ENCODE measurements around the gene CXCR4.
A peak's percentile ranks its signal among the peaks of the same experiment; 100 is the strongest.
"Not testable (repeated sequence)": the region's sequence is repeated elsewhere in the genome, so short reads cannot be mapped to it uniquely, and the experiment has no call there.

Gene CXCR4

GRCh38 chr2:136112317-136113208 lies 5.4 kb downstream of the CXCR4 start:
- DNase-seq, result no peak

- DNase-seq, result no peak
These were observed 6.2 kb downstream of the CXCR4 start for GRCh38 chr2:136111711-136112110.

- peak; percentile 44 for DNase-seq
These were observed 7.4 kb downstream of the CXCR4 start for GRCh38 chr2:136110526-136110925.

GRCh38 chr2:136108463-136108862 lies 9.5 kb downstream of the CXCR4 start:
- DNase-seq, result no peak

DNA sequence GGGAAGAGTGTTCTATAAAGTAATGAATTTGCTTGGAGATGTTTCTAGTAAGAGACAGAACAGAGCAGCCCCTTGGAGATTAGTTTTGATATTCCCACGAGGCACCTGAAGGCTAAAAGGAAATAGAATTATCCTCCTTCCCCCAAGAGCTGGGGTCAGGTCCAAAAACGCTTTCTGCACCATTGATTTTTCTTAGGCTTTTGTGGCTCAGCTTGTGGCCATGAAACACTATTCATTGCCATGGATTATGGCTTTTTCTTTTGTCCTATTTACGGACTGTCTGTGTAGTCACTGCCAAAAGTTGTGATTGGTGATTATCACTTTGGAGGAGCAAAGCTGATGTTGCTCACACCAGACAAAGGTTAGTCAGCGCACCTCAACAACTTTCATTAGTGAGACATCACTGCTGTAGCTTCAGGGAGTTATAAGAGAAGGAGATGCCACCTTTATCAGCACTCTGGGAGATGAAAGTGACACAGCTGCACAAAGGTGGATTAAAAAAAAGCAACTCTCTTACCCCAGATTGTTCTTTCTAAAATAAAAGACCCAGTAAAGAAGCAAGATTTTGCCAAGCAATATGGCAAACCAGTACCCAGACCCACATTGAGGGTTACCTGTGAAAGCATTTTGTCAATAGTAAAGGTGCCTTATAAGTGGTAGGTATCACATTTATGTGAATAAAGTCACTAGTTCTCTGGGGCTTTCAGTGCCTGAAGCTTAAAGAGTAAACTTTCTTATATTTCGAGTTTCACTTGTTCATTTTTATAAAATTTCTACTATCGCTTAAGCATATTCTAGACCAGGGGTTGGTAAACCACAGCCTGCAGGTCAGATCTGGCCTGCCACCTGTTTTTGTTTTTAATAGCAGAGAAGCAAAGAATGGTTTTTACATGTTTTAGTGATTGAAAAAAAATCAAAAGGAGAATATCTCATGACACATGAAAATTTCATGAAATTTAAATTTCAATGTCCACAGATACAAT lies 10.6 kb downstream of the CXCR4 start:
- DNase-seq, result peak; percentile 38

DNA sequence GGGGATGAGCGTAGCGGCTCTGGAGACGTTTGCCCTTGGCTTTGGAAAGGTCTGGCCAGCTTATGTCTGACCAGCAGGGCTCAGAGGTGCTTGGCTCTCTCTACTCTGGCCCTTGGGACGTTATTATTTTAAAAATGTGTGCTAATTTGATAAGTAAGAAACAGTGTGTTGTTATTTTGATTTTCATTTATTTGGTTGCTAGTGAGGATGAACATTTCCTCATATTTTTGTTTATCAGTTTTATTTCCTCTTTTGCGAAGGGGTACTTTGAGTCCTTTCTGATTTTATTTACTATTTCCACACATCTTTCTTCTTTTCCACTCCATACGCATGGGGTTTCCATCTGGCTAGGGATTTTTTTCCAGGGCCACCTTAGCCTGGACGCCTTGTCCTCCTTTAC lies 11.4 kb downstream of the CXCR4 start:
- DNase-seq, result no peak

GRCh38 chr2:136104977-136105376 lies 13.0 kb downstream of the CXCR4 start:
- no peak for DNase-seq

DNA sequence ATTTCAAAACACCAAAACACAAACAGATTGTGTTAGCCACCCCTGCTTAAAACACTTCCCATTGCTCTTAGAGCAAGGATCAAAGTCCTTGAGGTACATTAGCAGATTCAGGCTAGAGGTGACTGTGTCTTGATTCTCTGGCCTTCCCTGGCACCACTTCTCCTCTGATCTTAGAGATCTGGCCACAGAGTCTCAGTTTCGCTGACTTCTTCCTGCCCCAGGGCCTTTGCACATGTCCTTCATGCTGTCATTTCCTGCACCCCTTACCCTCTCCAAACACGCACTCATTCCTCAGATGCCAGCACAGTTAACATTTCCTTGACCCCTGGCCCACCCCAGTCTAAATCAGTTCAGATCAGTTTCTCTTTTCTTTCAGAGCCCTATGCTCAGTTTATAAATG lies 16.9 kb downstream of the CXCR4 start:
- no peak for DNase-seq

DNA sequence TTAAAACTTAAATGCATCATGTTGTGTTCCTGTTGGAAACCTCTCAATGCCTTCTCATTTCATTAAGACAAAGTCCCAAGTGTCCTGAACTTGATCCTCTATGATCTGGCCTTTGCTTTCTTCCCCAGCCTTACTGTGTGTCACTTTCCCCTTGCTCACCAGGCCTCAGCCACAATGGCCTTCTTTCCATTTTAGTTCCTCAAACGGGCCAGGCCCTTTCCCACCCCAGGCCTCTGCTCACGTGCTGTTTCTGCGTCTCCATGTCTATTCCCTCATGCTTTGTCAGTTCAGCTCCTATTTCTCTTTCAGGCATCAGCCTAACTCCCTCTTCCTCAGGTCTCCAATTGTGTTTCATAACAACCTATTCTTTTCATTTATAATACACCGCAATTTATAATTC lies 19.5 kb downstream of the CXCR4 start:
- DNase-seq, result no peak

DNA sequence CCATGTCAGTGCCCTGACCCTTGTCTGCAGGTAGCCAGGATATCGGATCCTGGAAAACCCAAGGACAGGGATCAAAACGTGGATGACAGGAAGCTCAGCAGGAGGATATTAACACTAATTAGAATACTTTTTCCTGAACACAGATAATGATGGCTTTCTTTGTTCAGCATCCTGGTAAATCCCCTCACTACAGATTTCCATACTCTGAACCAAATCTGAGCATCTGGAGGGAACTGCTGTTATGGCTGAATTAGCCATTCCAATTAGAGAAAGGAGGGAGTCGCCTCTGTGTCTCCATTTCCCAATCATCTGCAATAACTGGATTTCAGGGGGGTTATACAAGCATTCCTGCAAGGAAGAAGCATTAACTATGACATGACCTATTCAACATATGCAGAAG lies 24.4 kb downstream of the CXCR4 start:
- DNase-seq, result no peak

DNA sequence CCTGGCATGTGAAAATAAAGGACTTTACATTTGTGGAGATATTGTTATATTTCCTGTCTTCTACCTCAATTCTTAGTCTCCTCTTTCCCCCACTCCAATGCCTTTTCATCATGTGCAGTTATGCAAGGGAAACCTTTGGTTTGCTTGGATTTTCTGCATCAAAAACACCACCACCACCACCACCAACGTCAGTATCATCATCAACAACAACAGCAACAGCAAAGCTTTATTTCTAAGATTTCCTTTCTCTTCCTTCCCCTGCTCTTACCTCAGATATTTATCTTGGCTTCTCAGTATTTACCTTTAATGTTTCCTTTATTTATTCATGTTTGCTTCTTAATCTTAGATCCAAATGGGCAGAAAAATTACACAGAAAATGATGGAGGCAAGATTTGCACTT lies 26.1 kb downstream of the CXCR4 start:
- DNase-seq, result no peak

- DNase-seq, result not testable (repeated sequence)
These were observed 30.0 kb downstream of the CXCR4 start for GRCh38 chr2:136087901-136088460.

DNA sequence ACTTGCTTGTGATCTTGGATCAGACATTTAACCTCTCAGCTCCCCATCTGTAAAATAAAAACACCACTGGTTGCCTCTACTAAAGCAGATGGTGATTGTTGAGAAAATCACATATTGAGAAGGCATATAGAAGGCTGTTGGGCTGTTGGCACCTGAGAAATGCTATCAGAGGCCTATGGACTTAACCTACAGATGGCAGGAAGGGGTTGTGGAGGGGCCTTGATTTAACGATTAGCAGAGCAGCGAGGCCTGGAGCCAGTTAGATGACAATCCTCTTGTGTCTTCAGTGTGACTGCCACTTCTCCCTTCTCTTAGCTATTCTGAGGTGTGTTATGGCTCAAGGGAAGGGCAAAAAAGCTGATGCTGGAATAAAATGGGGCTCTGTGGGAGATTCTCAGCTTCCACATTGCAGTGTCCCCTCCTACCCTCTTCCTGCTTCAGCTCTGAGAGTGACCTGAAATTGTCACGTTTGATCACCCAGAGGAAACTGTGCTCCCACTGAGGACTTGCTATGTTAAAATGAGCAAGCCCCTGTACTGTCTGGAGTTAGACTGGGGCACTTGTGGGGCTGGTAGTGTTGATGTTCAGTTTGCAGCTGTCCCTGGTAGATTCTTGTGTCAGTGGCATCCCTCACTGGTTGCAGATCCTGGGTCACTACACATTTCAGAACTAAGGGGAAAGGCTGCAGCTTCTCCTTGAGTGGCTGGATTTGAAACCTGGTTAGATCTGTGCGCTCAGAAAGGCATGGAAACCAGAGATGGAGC lies 31.5 kb downstream of the CXCR4 start:
- no peak for DNase-seq

DNA sequence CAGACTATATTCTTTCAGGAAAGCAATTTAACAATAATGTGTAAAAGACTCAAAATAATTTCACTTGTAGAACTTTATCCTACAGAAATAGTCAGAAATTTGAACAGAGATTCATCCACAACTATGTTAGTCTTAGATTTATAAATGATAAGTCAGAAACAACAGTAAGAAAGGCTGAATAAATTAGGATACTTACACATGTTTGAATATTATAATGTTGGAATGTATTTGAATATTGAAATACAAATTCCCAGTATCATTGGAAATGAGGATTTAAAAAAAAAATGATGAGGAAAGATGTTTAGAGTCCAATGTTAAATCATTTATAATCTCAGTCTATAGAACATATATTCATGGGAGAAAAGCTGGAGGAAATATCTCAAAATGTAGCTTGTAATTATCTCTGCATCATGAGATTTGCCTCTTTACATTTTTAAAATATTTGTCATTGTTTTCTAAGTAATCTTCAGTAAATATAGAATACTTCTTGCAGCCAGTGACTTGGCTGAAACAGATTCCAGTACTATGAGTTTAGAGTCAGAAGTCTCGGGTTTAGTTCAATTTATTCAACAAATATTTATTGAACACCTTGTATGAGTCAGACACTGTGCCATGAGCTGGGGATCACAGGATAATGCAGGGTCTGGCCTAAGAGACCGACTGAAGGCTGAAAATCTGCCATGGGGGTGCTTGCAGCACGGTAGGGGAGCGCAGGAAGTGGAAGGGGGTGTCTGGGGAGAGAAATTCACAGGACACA lies 32.3 kb downstream of the CXCR4 start:
- no peak for DNase-seq

- DNase-seq, result no peak
These were observed 36.3 kb downstream of the CXCR4 start for GRCh38 chr2:136081582-136082210.

DNA sequence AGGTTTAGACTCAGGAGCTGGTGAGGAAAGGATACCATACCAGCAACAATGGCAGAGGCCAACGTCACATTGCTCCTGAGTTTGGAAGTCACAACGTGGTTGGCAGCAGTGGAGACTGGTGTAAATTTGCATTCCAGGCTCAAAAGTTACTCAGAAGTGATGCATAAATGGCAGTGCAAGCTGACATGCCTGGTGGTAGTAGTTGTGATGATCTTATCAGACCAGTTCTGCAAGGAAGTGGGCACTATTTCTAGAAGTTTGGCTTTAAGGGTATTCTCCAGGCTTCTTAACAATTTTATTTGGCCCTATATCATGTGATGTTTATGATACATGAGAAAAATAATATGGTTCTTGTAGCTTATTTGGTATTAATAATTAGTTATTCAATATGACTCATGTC lies 37.8 kb downstream of the CXCR4 start:
- DNase-seq, result no peak

GRCh38 chr2:136077107-136077506 lies 40.8 kb downstream of the CXCR4 start:
- no peak for DNase-seq

DNA sequence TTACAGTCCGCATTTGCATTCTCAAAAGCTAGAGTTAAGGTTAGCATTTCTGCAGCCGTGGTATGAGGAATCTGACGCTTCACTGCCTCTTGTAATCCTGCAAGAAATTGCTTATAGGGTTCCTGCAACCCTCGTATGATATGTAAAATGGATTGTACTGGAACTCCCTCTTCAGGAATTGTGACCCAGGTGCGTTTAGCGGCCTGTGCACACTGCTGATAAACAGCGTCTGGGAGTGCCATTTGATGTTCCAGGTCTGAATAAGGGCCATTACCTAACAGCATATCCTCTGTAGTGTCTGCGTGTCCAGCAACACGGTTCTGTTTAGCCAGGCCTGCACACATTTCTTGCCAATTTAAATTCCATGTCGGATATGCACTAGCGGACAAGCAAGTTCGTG lies 42.5 kb downstream of the CXCR4 start:
- no peak for DNase-seq

GRCh38 chr2:136072621-136073020 lies 45.3 kb downstream of the CXCR4 start:
- DNase-seq, result no peak

DNA sequence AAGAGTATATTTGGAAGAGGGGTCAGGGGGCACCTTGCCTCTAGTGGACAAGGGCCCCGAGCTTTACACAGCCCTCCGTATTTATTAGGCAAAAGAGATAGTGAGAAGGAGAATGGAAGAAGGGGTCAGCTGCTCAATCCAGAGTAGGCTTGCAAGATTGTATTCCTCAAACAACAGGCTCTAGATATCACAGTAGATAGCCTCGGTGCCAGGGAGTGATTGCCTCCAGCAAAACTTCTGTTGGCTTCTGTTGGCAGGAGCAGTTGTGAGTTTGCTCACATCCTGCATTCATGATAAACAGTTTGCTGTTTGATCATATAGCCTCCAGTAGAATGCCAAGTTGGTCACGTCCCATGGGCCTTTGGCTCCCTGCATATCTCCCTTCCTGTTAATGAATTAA lies 46.1 kb downstream of the CXCR4 start:
- not testable (repeated sequence) for DNase-seq

- no peak for DNase-seq
These were observed 47.0 kb downstream of the CXCR4 start for GRCh38 chr2:136070913-136071312.
